HepG2 (cell line): ENCODE results near the gene PRKG1. TPM values are rescaled to one million over a fixed set of nuclear protein-coding genes. Genes with fewer than 3 reads are reported as not detected.

Experiments
- ARNT2 ChIP-seq: sonication (generic); formaldehyde crosslinking; IDR thresholded peaks from 2 replicates; pipeline ENCODE4 v1.8.0; 2022; ENCODE audit warnings: mild to moderate bottlenecking, low read depth, missing genetic modification reagents, moderate library complexity
- CENPX ChIP-seq: sonication (generic); formaldehyde crosslinking; IDR thresholded peaks from 2 replicates; pipeline ENCODE4 v1.9.0; 2021; ENCODE audit warnings: mild to moderate bottlenecking, missing genetic modification reagents, moderate library complexity
- CREB1 ChIP-seq, 2 experiments: fragments of 450-650 bp in 1 of 2; IDR thresholded peaks; 2 replicates each; pipeline ENCODE4 v1.6.1; 2016 to 2017; ENCODE audit warnings: control low read depth in 1 of 2, mild to moderate bottlenecking in 1 of 2, missing compliant biosample characterization in 1 of 2, missing genetic modification characterization in 1 of 2
- FOXC1 ChIP-seq: sonication (generic); formaldehyde crosslinking; IDR thresholded peaks from 2 replicates; pipeline ENCODE4 v1.8.0; 2022; ENCODE audit warnings: mild to moderate bottlenecking, missing genetic modification reagents, borderline replicate concordance
- HNF4A ChIP-seq: sonication (generic); formaldehyde crosslinking; IDR thresholded peaks from 2 replicates; pipeline ENCODE4 v1.4.0; 2020; ENCODE audit warnings: missing genetic modification reagents
- IKZF5 ChIP-seq: IDR thresholded peaks from 2 replicates; pipeline ENCODE4 v1.6.1; 2018; ENCODE audit warnings: missing genetic modification reagents, mild to moderate bottlenecking, missing compliant biosample characterization
- KDM4B ChIP-seq: sonication (generic); formaldehyde crosslinking; IDR thresholded peaks from 2 replicates; pipeline ENCODE4 v1.4.0; 2020; ENCODE audit warnings: missing genetic modification reagents
- KMT2A ChIP-seq: sonication (generic); formaldehyde crosslinking; IDR thresholded peaks from 2 replicates; pipeline ENCODE4 v1.4.0; 2020; ENCODE audit warnings: missing genetic modification reagents
- MIER2 ChIP-seq: IDR thresholded peaks from 2 replicates; pipeline ENCODE4 v1.6.1; 2016; ENCODE audit warnings: missing biosample characterization, missing genetic modification reagents
- PRDM15 ChIP-seq: sonication (generic); formaldehyde crosslinking; IDR thresholded peaks from 2 replicates; pipeline ENCODE4 v1.4.0; 2020; ENCODE audit warnings: missing genetic modification reagents
- RBFOX2 ChIP-seq: fragments of 200-400 bp; formaldehyde crosslinking; IDR thresholded peaks from 2 replicates; pipeline ENCODE4 v1.6.1; 2017; ENCODE audit warnings: low read depth, mild to moderate bottlenecking, low read length
- TBP ChIP-seq: sonication (generic); formaldehyde crosslinking; IDR thresholded peaks from 2 replicates; pipeline ENCODE4 v1.5.0; 2020; ENCODE audit warnings: missing genetic modification reagents
- XBP1 ChIP-seq: sonication (generic); formaldehyde crosslinking; IDR thresholded peaks from 2 replicates; pipeline ENCODE4 v1.5.0; 2020; ENCODE audit warnings: missing genetic modification reagents
- ZBTB25 ChIP-seq: IDR thresholded peaks from 2 replicates; pipeline ENCODE4 v1.6.1; 2018; ENCODE audit warnings: missing genetic modification reagents
- ZNF513 ChIP-seq: sonication (generic); formaldehyde crosslinking; conservative IDR thresholded peaks from 2 replicates; pipeline ENCODE4 v1.5.0; 2020; ENCODE audit warnings: missing genetic modification reagents
- ZNF567 ChIP-seq: sonication (generic); formaldehyde crosslinking; IDR thresholded peaks from 2 replicates; pipeline ENCODE4 v1.8.1; 2023; ENCODE audit warnings: mild to moderate bottlenecking, missing genetic modification reagents, borderline replicate concordance
- ZNF639 ChIP-seq: conservative IDR thresholded peaks from 2 replicates; pipeline ENCODE4 v1.6.1; 2018; ENCODE audit warnings: missing genetic modification reagents
- ZNF768 ChIP-seq: sonication (generic); formaldehyde crosslinking; IDR thresholded peaks from 2 replicates; pipeline ENCODE4 v1.4.0; 2020; ENCODE audit warnings: missing genetic modification reagents
- ZNF781 ChIP-seq: sonication (generic); formaldehyde crosslinking; IDR thresholded peaks from 2 replicates; pipeline ENCODE4 v1.5.1; 2020; ENCODE audit warnings: borderline replicate concordance, mild to moderate bottlenecking, missing genetic modification reagents; ENCODE audit errors: not compliant biosample characterization
- ZNF841 ChIP-seq: sonication (generic); formaldehyde crosslinking; IDR thresholded peaks from 2 replicates; pipeline ENCODE4 v1.8.1; 2023; ENCODE audit warnings: missing genetic modification reagents, borderline replicate concordance
- polyA plus RNA-seq, 8 experiments: library from polyadenylated mRNA; depleted of rRNA in 3 of 8; stranded (reverse) in 7 of 8; unstranded in 1 of 8; fragments of >200 nt; fragmentation: Illumina TruSeq in 4 of 8; extraction: Trizol in 4 of 8; gene quantifications; 2 replicates each; pipeline versions ENCODE4 v1.2.1 to v1.2.3, GENCODE V29; 2011 to 2016; ENCODE audit warnings: low read depth in 4 of 8, missing spikeins in 1 of 8, mixed read lengths in 1 of 8; ENCODE audit not compliant: insufficient read depth in 1 of 8
- total RNA-seq, 5 experiments: library from RNA; depleted of rRNA; stranded (reverse); fragments of >200 nt; fragmentation: Illumina TruSeq; extraction: Trizol; gene quantifications; 2 replicates each; pipeline ENCODE4 v1.2.3, GENCODE V29; 2016; ENCODE audit warnings: low read depth in 1 of 5

The PRKG1 gene
- total and polyA plus RNA-seq, 2 of the 13 experiments (the other 11 are each of a cell fraction or from before 2014, with no cell fraction given): 0.01 TPM; not detected in 1

- TF ChIP-seq CREB1 (IDR thresholded peaks at IDR 0.05) (no peak), CREB1 (CRISPR knock-in tag; IDR thresholded peaks at IDR 0.05) (peak; percentile 72), HNF4A (CRISPR knock-in tag) (peak; percentile 26; the same call in 1 of the 2 replicates), IKZF5 (CRISPR knock-in tag) (0 out of 2 replicates have a peak, but pooled peaks have one; percentile 48), ZNF768 (CRISPR knock-in tag) (0 out of 2 replicates have a peak, but pooled peaks have one; percentile 8), FOXC1 (CRISPR knock-in tag) (peak; percentile 92), MIER2 (CRISPR knock-in tag) (no peak), KMT2A (CRISPR knock-in tag) (no peak), KDM4B (no peak), PRDM15 (CRISPR knock-in tag) (no peak), ZNF567 (CRISPR knock-in tag) (no peak), ZBTB25 (CRISPR knock-in tag) (no peak), RBFOX2 (peak; percentile 87), ZNF639 (CRISPR knock-in tag) (no peak; the same call in none of the 2 replicates), ZNF513 (CRISPR knock-in tag) (no peak), TBP (CRISPR knock-in tag) (no peak), ARNT2 (CRISPR knock-in tag) (no peak; the same call in 1 of the 2 replicates), ZNF841 (CRISPR knock-in tag) (0 out of 2 replicates have a peak, but pooled peaks have one; percentile 16), ZNF781 (CRISPR knock-in tag) (no peak), XBP1 (no peak), CENPX (no peak)
These were observed 1239.9 kb downstream of the PRKG1 start, which contains the start of gene DKK1 (continued) for GRCh38 chr10:52313933-52314821.
